LNCaP clone FGC (cell line): ENCODE measurements around the gene PCDHGA7.
A peak's percentile ranks its signal among the peaks of the same experiment; 100 is the strongest.

Source experiments
- DNase-seq: peaks from one replicate; pipeline ENCODE4 v3.0.0-alpha.2; 2011; ENCODE audit warnings: low read depth
- H3K4me3 ChIP-seq: 2 replicates; pipeline ENCODE4 v1.5.1; 2011; ENCODE audit warnings: mild to moderate bottlenecking, low read depth, low read length, control low read depth
- CTCF ChIP-seq: IDR thresholded peaks from 2 replicates; pipeline ENCODE4 v1.5.1; 2012; ENCODE audit warnings: mild to moderate bottlenecking; ENCODE audit not compliant: control insufficient read depth, insufficient read depth; ENCODE audit errors: extremely low read depth

Gene PCDHGA7

DNA sequence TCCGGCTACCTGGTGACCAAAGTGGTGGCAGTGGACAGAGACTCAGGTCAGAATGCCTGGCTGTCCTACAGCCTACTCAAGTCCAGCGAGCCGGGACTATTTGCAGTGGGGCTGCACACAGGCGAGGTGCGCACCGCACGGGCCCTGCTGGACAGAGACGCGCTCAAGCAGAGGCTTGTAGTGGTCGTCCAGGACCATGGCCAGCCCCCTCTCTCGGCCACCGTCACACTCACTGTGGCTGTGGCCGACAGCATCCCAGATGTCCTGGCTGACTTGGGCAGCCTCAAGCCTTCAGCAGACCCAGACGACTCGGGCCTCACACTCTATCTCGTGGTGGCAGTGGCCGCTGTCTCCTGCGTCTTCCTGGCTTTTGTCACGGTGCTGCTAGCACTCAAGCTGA, 25.6 kb upstream of the PCDHGA7 start:
- no peak overlapping the region for H3K4me3 ChIP-seq
- no peak for DNase-seq
- no peak for TF ChIP-seq CTCF

- 0 out of 2 replicates have a peak, but pooled peaks have one; percentile 6 for TF ChIP-seq CTCF
- no peak for DNase-seq
- peak within 1 kb of the TSS; percentile 50 for H3K4me3 ChIP-seq
Observed at GRCh38 chr5:141359790-141360426, 22.6 kb upstream of the PCDHGA7 start, which contains the start of gene PCDHGB2. PCDHGB2 (plus strand) TSS chr5:141359994; CDS start chr5:141360136, 142 bp downstream.

- no peak for DNase-seq
- TF ChIP-seq CTCF: no peak
- no peak overlapping the region for H3K4me3 ChIP-seq
Observed at GRCh38 chr5:141360685-141361084, 21.9 kb upstream of the PCDHGA7 start.

DNA sequence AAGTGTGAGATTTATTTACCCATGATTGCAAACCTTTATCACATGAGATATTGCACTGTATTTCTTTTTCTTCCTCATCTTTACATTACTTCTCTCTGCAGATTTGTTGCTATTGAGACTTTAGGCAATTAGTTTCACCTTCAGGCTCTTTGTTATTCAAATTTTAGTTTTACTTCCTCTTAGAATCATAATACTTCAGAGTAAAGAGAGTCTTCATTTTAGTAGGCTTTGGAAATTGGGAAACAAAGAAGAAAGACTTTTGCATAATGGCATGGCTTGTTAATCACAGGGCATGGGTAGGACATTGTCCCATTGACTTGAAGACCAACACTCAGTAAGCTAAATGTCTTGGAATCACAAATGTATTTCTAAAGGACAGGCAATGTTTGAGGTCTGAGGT, 19.8 kb upstream of the PCDHGA7 start:
- TF ChIP-seq CTCF: no peak
- DNase-seq: no peak
- H3K4me3 ChIP-seq: no peak overlapping the region

DNA sequence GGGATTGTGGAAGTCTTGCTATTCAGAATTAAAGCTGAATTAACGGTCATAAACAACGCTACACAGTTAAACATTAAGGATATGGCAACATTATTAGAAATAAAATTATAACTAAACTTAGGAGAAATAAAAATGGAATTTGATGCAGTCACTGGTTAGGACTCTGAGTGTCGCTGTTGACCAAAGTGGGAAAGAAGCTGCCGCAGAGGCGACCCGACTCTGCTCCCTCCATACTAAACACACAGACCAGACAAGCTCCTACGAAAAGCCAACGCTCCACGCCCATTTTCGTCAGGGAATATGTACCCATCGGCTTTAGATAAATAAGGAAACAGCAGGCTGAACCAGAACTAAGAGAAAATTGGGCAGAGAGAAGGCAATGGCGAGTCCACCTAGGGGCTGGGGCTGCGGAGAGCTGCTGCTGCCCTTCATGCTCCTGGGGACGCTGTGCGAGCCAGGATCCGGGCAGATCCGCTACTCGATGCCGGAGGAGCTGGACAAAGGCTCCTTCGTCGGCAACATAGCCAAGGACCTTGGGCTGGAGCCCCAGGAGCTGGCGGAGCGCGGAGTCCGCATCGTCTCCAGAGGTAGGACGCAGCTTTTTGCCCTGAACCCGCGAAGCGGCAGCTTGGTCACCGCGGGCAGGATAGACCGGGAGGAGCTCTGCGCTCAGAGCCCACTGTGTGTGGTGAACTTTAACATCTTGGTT, 18.4 kb upstream of the PCDHGA7 start, which contains the start of gene PCDHGA5:
PCDHGA5 (plus strand) TSS at position 211 of the 709 bp plus-strand sequence; CDS start at position 380, 169 bp downstream.
- TF ChIP-seq CTCF: no peak
- no peak for DNase-seq
- no peak within 1 kb of the TSS; the same call in 1 of the 2 replicates for H3K4me3 ChIP-seq

DNA sequence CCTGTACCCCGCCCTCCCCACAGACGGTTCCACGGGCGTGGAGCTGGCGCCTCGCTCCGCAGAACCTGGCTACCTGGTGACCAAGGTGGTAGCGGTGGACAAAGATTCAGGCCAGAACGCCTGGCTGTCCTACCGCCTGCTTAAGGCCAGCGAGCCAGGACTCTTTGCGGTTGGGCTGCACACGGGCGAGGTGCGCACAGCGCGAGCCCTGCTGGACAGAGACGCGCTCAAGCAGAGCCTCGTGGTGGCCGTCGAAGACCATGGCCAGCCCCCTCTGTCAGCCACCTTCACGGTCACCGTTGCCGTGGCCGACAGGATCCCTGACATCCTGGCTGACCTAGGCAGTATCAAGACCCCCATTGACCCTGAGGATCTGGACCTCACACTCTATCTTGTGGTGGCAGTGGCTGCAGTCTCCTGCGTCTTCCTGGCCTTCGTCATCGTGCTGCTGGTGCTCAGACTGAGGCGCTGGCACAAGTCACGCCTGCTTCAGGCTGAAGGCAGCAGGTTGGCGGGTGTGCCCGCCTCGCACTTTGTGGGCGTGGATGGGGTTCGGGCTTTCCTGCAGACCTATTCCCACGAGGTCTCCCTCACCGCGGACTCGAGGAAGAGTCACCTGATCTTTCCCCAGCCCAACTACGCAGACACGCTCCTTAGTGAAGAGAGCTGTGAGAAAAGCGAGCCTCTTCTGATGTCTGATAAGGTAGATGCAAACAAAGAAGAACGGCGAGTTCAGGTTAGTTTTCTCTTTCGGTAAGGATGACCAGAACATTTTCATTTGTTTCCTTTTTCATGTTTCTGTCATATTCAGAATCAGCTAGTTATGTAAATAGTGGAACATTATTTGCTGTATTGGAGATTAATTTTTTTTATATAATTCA, 16.3 kb upstream of the PCDHGA7 start:
- no peak overlapping the region for H3K4me3 ChIP-seq
- TF ChIP-seq CTCF: no peak
- peak; percentile 90 for DNase-seq
